22Rv1 (cell line): ENCODE data around the gene PANK4.

Source experiments
- CTCF ChIP-seq: fragments of 450-650 bp; IDR thresholded peaks from 2 replicates; pipeline ENCODE4 v1.5.1; 2017; ENCODE audit warnings: mild to moderate bottlenecking
- ZFX ChIP-seq: fragments of 450-650 bp; IDR thresholded peaks from 2 replicates; pipeline ENCODE4 v1.6.1; 2017; ENCODE audit warnings: antibody characterized with exemption, borderline replicate concordance

DNA sequence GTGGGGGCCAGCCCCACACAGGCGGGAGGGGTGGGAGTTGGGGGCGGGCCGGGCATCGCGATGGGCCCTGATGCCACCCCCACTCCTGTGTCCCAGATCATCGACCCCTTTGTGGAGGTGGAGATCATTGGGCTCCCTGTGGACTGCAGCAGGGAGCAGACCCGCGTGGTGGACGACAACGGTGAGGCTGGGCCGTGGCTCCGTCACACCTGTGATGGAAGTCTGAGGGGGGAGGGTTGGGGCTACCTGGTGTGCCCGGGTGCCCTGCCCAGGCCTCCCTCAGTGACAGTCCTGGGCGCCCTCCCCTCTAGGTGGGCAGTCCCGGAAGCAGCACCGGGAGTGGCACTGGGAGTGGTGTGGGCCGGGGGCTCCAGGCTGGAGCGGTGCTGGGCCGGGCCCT, 27.7 kb downstream of the PANK4 start:
- no peak for TF ChIP-seq CTCF
- no peak for TF ChIP-seq ZFX
